SU-DHL-6 (cell line): ENCODE data around the gene MPRIP.

Experiments used
- H2AFZ ChIP-seq: fragments of 200-600 bp; sonication (generic); 2 replicates; pipeline ENCODE4 v1.6.1; 2014; ENCODE audit warnings: low read depth, mild to moderate bottlenecking, moderate library complexity, mixed read lengths, antibody characterized with exemption, low read length; ENCODE audit not compliant: severe bottlenecking
- H3F3A ChIP-seq: fragments of 200-600 bp; shearing (Covaris generic); 2 replicates; pipeline ENCODE4 v1.6.0; 2016; ENCODE audit warnings: antibody characterized with exemption, mild to moderate bottlenecking; ENCODE audit not compliant: insufficient read depth
- H3K27ac ChIP-seq: fragments of 200-600 bp; sonication (generic); 2 replicates; pipeline ENCODE4 v1.5.1; 2016; ENCODE audit warnings: low read depth, mild to moderate bottlenecking, low read length, moderate library complexity, mixed read lengths
- H3K27me3 ChIP-seq: fragments of 200-600 bp; sonication (generic), shearing (Covaris generic); 2 replicates; pipeline ENCODE4 v1.6.0; 2014; ENCODE audit warnings: mild to moderate bottlenecking, low read length
- H3K36me3 ChIP-seq: fragments of 200-600 bp; sonication (generic); 2 replicates; pipeline ENCODE4 v1.6.1; 2014; ENCODE audit warnings: mild to moderate bottlenecking, low read length, mixed read lengths
- H3K4me2 ChIP-seq: fragments of 300-600, 200-600 bp; shearing (Covaris generic), sonication (generic); 2 replicates; pipeline ENCODE4 v1.6.0; 2014; ENCODE audit warnings: low read length, low read depth, mild to moderate bottlenecking; ENCODE audit not compliant: poor library complexity, severe bottlenecking
- H3K4me3 ChIP-seq: fragments of 200-600 bp; sonication (generic); 2 replicates; pipeline ENCODE4 v1.5.1; 2014; ENCODE audit warnings: antibody characterized with exemption, low read length, mild to moderate bottlenecking, mixed read lengths; ENCODE audit not compliant: insufficient read depth, poor library complexity, severe bottlenecking
- H3K79me2 ChIP-seq: fragments of 200-600 bp; sonication (generic); 2 replicates; pipeline ENCODE4 v1.6.1; 2014; ENCODE audit warnings: mild to moderate bottlenecking, low read length, moderate library complexity; ENCODE audit not compliant: insufficient read depth
- H3K9ac ChIP-seq: fragments of 200-600 bp; sonication (generic); 2 replicates; pipeline ENCODE4 v1.7.0; 2014; ENCODE audit warnings: mild to moderate bottlenecking, low read length
- H3K9me2 ChIP-seq: fragments of 200-600 bp; sonication (generic); replicated peaks from 2 replicates; pipeline ENCODE4 v1.6.1; 2014; ENCODE audit warnings: low read length; ENCODE audit not compliant: insufficient read depth
- H3K9me3 ChIP-seq: fragments of 200-600 bp; sonication (generic); 2 replicates; pipeline ENCODE4 v1.6.1; 2014; ENCODE audit warnings: low read length, mixed read lengths; ENCODE audit not compliant: insufficient read depth
- H4K20me1 ChIP-seq: fragments of 200-600 bp; sonication (generic); 2 replicates; pipeline ENCODE4 v1.6.1; 2014; ENCODE audit warnings: low read depth, mild to moderate bottlenecking, antibody characterized with exemption, low read length, moderate library complexity, mixed read lengths
- EZH2phosphoT487 ChIP-seq: fragments of 200-600 bp; sonication (generic), shearing (Covaris generic); conservative IDR thresholded peaks from 2 replicates; pipeline ENCODE4 v1.6.1; 2018; ENCODE audit warnings: mild to moderate bottlenecking, antibody characterized with exemption, low read length, moderate library complexity, mixed read lengths
- TF ChIP-seq, protein P1 (sequence below): fragments of 200-600 bp; sonication (generic); IDR thresholded peaks from one replicate; pipeline ENCODE4 v1.5.1; 2017; ENCODE audit warnings: antibody characterized with exemption, mild to moderate bottlenecking, low read length, moderate library complexity; ENCODE audit not compliant: insufficient read depth, poor library complexity, severe bottlenecking

MPRIP gene

GRCh38 chr17:17172001-17172939 is 130.0 kb downstream of the MPRIP start:
- no peak overlapping the region for H3K4me2 ChIP-seq
- no peaks in the 10 kb centered on the region for H3K9me3 ChIP-seq
- H3K79me2 ChIP-seq, result no peaks in the 10 kb centered on the region
- H3K9me2 ChIP-seq, result no peaks in the 10 kb centered on the region
- no peaks in the 10 kb centered on the region for H3K36me3 ChIP-seq
- H2AFZ ChIP-seq, result no peak overlapping the region
- no peaks in the 10 kb centered on the region for H3K27me3 ChIP-seq
- H4K20me1 ChIP-seq, result no peaks in the 10 kb centered on the region
- H3K9ac ChIP-seq, result no peak overlapping the region
- no peak for TF ChIP-seq EZH2phosphoT487
- TF ChIP-seq, protein P1, sequence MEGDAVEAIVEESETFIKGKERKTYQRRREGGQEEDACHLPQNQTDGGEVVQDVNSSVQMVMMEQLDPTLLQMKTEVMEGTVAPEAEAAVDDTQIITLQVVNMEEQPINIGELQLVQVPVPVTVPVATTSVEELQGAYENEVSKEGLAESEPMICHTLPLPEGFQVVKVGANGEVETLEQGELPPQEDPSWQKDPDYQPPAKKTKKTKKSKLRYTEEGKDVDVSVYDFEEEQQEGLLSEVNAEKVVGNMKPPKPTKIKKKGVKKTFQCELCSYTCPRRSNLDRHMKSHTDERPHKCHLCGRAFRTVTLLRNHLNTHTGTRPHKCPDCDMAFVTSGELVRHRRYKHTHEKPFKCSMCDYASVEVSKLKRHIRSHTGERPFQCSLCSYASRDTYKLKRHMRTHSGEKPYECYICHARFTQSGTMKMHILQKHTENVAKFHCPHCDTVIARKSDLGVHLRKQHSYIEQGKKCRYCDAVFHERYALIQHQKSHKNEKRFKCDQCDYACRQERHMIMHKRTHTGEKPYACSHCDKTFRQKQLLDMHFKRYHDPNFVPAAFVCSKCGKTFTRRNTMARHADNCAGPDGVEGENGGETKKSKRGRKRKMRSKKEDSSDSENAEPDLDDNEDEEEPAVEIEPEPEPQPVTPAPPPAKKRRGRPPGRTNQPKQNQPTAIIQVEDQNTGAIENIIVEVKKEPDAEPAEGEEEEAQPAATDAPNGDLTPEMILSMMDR, result no peak
- H3F3A ChIP-seq, result no peaks in the 10 kb centered on the region
- no peak overlapping the region for H3K27ac ChIP-seq
- H3K4me3 ChIP-seq, result no peak overlapping the region

GRCh38 chr17:17172990-17173389 is 130.7 kb downstream of the MPRIP start:
- Histone ChIP-seq H3K36me3 (no peaks in the 10 kb centered on the region), H3K4me2 (no peak overlapping the region), H3K27ac (no peak overlapping the region), H3K4me3 (no peak overlapping the region), H3F3A (no peaks in the 10 kb centered on the region), H3K27me3 (no peaks in the 10 kb centered on the region), H4K20me1 (no peaks in the 10 kb centered on the region), H3K9me2 (no peaks in the 10 kb centered on the region), H3K9me3 (no peaks in the 10 kb centered on the region), H3K79me2 (no peaks in the 10 kb centered on the region), H3K9ac (no peak overlapping the region), H2AFZ (no peak overlapping the region)
- TF ChIP-seq, protein P1, result no peak
- TF ChIP-seq EZH2phosphoT487, result no peak

- Histone ChIP-seq H3K79me2 (no peaks in the 10 kb centered on the region), H3F3A (no peaks in the 10 kb centered on the region), H4K20me1 (no peaks in the 10 kb centered on the region), H3K27ac (no peak overlapping the region), H3K4me3 (no peak overlapping the region), H3K9me3 (no peaks in the 10 kb centered on the region), H3K9me2 (no peaks in the 10 kb centered on the region), H3K36me3 (no peaks in the 10 kb centered on the region), H3K9ac (no peak overlapping the region), H3K27me3 (no peaks in the 10 kb centered on the region), H2AFZ (no peak overlapping the region), H3K4me2 (no peak overlapping the region)
- no peak for TF ChIP-seq EZH2phosphoT487
- TF ChIP-seq, protein P1, result no peak
Observed at GRCh38 chr17:17173921-17174320, 131.7 kb downstream of the MPRIP start.
